Skin of body (tissue), 2 donors: ENCODE measurements around the gene HOXD8. TPM values are rescaled to one million over a fixed set of nuclear protein-coding genes. Genes with fewer than 3 reads are reported as not detected.

Experiments
- DNase-seq: peaks from one replicate; lab custom pipeline; 2025; lab: John Stamatoyannopoulos, UW
- total RNA-seq: library from RNA; depleted of rRNA; stranded (reverse); fragments of >200 nt; gene quantifications from one replicate; pipeline ENCODE4 v1.2.3, GENCODE V29; 2014

HOXD8 gene
- total RNA-seq, 1 donor from 2014 or later = 17.0 TPM

DNA sequence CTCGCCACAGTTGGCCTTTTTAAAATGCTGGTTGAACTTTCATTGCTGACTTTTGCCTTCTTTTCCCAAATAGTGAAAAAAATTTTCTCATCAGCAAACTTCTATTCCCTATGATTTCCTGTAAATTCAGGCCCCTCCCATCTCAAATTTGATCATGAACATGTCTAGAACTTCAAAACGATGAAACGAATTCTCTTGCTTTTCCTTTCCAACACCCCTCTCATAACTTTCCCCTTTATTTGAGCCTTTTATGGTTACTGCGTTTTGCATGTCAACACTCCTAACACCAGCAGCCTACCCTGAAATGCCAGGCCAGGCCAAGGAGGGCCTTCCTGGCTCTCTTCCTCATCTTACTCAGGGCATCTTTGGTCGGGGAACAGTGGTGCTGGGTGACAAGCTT is 38.6 kb upstream of the HOXD8 start:
- no peak for DNase-seq

GRCh38 chr2:176091329-176092258 is 37.9 kb upstream of the HOXD8 start:
- DNase-seq = no peak

- DNase-seq = no peak
Observed at GRCh38 chr2:176092270-176093144, 37.0 kb upstream of the HOXD8 start, which contains the start of gene HOXD13. TSS of gene HOXD13 (plus strand) at chr2:176092721. CDS start at chr2:176092891, 170 bp downstream.

DNA sequence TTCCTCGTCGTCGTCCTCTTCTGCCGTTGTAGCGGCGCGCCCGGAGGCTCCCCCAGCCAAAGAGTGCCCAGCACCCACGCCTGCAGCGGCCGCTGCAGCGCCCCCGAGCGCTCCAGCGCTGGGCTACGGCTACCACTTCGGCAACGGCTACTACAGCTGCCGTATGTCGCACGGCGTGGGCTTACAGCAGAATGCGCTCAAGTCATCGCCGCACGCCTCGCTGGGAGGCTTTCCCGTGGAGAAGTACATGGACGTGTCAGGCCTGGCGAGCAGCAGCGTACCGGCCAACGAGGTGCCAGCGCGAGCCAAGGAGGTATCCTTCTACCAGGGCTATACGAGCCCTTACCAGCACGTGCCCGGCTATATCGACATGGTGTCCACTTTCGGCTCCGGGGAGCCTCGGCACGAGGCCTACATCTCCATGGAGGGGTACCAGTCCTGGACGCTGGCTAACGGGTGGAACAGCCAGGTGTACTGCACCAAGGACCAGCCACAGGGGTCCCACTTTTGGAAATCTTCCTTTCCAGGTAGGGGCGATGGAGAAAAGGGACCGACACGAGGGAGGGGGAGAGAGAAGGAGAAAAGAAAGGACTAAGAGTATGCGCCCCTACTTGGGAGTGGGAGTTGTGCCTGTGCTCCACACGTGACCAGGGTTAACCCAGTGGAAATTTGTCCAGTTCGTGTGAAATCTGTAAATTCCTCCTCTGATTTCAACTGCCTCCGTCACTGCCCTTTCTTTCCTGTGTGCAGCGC is 36.2 kb upstream of the HOXD8 start:
- no peak for DNase-seq

DNA sequence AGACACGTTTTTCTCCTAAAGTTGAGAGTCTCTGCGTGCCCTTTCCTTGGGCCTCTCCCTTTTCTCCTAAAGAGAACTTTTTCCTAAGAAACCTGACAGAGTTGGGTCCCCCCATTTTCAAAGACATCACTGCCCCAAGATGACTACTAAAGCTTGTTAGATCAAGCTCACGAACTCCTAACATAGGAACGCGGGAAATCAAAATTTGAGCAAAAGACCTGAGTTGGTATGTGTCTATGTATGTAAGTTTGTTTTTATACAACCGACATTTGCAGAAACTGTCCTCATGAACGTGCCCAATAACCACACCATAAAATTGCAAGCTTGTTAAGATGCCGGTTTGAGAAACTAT is 35.6 kb upstream of the HOXD8 start:
- no peak for DNase-seq

DNA sequence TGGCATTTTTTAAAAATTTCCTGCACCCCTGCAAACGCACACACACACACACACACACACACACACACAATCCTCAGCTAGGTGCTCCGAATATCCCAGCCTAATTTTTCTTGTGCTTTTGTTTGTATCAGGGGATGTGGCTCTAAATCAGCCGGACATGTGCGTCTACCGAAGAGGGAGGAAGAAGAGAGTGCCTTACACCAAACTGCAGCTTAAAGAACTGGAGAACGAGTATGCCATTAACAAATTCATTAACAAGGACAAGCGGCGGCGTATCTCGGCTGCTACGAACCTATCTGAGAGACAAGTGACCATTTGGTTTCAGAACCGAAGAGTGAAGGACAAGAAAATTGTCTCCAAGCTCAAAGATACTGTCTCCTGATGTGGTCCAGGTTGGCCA is 35.2 kb upstream of the HOXD8 start:
- no peak for DNase-seq

GRCh38 chr2:176095421-176095820 is 34.1 kb upstream of the HOXD8 start:
- DNase-seq = no peak

DNA sequence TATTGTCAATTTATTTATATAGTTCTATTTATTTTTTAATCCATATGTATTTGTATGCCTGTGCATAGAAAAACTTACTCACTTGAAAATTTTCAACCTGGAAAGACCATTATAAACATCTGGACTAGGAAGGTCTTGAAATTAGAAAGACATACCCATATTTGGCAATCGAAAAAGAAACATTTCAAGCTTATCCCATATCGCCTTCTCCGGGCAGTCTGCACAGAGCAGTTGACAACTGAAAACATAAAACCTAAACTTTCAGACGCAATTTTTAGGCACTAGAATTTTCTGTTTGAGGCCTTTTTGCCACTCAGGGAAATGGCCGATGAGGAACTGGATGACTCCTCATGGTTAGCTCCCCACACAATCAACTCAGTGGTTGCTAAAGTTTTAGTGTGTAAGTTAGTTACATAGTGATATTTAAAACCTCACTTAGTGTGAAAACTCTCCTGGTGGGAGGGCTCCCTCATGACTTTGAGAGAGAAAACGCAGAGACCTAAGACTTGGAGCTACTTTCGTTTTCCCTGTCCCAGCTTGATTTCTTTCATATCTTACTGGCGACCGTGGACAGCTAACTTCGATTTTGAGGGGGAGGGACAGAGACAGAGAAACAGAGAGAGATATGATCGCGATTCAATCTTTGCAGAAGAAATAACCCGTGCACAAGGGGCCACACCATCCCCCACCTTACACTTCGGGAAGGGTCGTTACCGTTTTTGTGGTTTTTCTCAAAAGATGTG is 33.1 kb upstream of the HOXD8 start:
- no peak for DNase-seq

- DNase-seq = no peak
Observed at GRCh38 chr2:176096986-176097819, 32.3 kb upstream of the HOXD8 start.

- DNase-seq = no peak
Observed at GRCh38 chr2:176097820-176098365, 31.6 kb upstream of the HOXD8 start.

GRCh38 chr2:176098366-176099158 is 30.9 kb upstream of the HOXD8 start:
- no peak for DNase-seq

DNA sequence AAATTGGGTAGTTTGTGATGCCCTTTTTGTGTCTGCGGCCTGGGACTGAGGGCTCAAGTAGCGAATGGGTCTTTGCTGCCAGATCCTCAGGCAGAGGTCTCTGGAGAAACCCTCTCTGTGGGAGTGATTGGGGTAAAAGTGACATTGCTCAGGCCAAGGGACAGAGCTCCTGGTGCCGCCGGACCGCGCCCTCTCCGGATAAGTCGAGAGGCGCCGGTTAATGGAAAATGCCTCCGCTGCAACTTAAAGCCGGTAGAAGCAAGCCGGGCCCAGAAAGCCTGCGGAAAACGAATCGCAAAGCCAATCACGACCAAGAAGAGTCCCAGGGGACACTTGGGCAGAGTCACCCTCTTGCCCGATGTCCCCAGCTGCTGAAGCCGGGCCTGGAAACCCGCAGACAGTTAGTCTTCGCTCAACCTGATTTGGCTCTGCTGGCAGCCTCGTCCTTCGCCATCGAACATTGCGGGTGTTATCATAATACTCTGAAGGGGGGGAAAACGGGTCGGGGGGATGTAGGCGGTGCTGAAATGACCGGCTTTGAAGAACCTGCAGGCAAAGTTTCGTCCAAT is 30.3 kb upstream of the HOXD8 start:
- no peak for DNase-seq

DNA sequence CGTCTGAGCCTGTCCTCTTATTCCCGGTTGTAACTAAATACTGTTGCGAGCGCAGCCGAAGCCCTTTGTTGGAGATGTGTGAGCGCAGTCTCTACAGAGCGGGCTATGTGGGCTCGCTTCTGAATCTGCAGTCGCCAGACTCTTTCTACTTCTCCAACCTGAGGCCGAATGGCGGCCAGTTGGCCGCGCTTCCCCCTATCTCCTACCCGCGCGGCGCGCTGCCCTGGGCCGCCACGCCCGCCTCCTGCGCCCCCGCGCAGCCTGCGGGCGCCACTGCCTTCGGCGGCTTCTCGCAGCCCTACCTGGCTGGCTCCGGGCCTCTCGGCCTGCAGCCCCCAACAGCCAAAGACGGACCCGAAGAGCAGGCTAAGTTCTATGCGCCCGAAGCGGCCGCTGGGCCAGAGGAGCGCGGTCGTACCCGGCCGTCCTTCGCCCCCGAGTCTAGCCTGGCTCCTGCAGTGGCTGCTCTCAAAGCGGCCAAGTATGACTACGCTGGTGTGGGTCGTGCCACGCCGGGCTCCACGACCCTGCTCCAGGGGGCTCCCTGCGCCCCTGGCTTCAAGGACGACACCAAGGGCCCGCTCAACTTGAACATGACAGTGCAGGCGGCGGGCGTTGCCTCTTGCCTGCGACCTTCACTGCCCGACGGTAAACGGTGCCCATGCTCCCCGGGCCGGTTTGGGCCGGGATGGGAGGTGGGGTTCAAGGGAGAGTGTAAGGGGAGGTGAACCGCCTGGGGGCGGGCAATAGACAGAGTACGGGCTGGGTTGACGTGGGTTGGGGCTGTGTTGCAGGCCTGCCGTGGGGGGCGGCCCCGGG is 29.6 kb upstream of the HOXD8 start, which contains the start of gene HOXD12:
TSS of gene HOXD12 (plus strand) at position 68 of the 819 bp plus-strand sequence. CDS start at position 75, 7 bp downstream.
- DNase-seq = no peak

DNA sequence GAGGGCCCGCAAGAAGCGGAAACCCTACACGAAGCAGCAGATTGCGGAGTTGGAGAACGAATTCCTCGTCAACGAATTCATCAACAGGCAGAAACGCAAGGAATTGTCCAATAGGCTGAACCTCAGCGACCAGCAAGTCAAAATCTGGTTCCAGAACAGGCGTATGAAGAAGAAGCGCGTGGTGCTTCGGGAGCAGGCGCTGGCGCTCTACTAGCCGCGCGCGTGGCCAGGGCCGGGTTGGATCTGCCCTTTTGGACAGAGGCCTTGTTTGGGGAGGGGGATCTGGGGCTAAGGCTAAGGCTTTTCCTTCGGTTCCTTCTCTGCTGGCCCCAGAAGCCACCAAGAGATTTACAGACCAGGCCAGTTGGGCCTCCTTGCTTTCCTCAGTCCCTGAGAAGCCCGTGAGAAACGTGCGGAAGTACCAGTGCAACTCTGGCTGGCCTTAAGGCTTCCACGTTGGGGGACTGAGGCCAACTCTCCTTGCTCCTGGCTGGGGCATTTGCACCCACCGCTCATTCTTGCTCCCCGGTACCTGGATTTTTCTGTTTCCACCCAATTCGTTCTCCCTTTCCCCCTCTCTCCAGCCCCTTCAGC is 28.9 kb upstream of the HOXD8 start:
- DNase-seq = no peak

- DNase-seq = no peak
Observed at GRCh38 chr2:176101216-176101830, 28.2 kb upstream of the HOXD8 start.

GRCh38 chr2:176101842-176102241 is 27.7 kb upstream of the HOXD8 start:
- DNase-seq = no peak
